ENCODE data around the gene MEF2A.

GRCh38 chr15:99598296-99598695 lies 32.5 kb downstream of the MEF2A start:
- no peak for TF ChIP-seq POLR2A (IDR thresholded peaks at IDR 0.05)
- no peak for TF ChIP-seq CTCF (IDR thresholded peaks at IDR 0.05)

Data from lower leg skin (tissue), 3 donors.